HG03103 (cell line): ENCODE results near the gene RFPL1.
"Not testable (repeated sequence)": the region's sequence is repeated elsewhere in the genome, so short reads cannot be mapped to it uniquely, and the experiment has no call there.

Source experiments
- ATAC-seq: cut with Tn5 transposase; IDR thresholded peaks from one replicate; pipeline ENCODE4 v1.9.1; 2021; ENCODE audit warnings: low read depth; ENCODE audit not compliant: unreplicated experiment

Gene RFPL1

GRCh38 chr22:29475550-29475949 lies 37.2 kb downstream of the RFPL1 start:
- ATAC-seq = no peak

DNA sequence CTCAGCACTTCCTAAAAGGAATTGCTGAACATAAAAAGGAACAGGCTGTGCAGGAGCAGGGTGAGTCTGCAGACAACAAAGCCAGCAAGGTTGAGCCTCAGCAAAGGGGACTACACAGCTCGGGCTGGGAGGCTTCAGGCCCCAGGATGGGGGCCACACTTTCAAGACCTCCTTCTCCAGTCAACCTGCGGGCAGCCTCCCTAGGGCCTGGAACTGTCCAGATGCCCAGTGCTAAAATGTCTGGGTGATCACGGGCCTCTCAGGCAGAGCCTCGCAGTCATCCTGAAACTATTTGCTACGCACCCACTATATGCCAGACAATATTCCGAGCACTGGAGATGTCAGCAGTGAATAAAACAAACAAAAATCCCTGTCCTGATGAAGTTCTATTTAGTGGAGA lies 37.7 kb downstream of the RFPL1 start:
- no peak for ATAC-seq

DNA sequence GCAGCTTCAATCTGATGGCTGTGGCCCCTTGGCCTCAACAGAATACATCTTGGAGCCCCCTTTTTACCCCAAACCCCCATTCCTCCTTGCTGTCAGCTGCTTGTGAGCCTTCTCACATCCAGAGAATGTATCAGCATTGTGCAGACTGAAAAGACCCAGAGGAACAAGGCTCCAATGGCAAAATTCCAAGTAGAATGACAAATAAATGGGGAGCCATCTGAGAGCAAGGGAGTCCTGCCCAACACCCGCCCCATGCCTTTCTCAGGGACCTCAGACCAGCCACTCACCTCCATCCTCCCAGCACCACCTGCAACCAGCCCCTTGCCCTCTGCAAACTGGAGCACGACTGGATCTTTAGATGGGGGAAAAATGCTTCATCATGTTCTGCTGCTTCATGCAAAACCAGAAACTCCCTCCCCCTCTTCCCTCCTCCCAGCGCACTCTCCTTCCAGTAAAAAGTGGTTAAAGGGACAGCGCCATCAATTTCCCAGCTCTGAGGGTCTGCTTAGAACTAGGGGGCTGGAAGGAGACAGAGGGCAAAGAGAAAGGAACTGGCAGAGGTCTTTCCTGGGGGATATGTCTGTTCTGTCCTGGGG lies 39.4 kb downstream of the RFPL1 start:
- ATAC-seq = no peak

DNA sequence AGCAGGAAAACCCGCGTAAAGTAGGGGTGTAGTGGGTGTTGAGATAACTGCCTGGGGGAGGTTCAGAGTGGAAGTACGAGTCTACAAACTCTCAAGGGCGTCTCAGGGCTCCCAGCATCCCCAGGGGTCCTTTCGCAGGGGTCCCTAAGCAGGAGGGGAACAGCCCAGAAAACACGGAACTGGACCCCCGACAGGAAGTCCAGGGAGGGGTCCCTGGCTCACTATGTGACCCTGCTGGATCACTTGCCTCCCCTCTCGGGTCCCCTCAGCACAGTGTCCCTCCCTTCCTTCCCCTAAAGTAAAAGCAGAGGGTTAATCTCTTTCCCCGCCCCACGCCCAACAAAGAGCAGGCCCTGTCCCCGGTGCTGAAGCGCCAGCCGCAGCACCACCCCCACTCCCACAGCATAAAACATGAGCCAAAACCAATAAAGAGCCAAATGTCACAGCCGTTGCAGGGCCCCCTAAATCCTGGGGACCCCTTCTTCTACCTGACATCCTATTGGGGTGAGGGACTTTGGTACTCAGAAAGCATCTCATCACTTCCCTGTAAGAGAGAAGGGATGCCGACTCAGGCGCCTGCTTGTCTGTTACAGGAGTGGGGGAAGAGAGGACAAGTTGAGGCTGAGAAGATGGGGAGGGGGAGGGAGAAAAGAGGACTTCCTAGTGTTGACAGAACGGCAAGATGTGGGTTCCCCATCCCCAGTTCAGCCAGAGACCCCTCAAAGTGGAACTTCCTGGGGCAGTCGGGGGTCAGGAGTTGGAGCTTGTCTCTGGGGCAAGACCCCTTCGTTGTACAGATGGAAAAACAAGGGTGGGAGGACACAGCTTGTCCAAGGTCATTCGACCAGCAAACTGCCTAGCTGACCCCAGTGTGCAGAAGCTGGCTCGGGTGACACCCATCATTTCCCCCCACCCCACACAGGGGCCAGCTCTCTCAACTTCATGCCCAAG lies 40.2 kb downstream of the RFPL1 start:
- no peak for ATAC-seq

- no peak for ATAC-seq
Measured at GRCh38 chr22:29479417-29480261, 41.3 kb downstream of the RFPL1 start, which contains the start of gene NEFH. Gene NEFH, plus strand, starts transcription at chr22:29480218. Its CDS starts 45 bp downstream, at chr22:29480263.

DNA sequence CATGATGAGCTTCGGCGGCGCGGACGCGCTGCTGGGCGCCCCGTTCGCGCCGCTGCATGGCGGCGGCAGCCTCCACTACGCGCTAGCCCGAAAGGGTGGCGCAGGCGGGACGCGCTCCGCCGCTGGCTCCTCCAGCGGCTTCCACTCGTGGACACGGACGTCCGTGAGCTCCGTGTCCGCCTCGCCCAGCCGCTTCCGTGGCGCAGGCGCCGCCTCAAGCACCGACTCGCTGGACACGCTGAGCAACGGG lies 41.8 kb downstream of the RFPL1 start:
- no peak for ATAC-seq

DNA sequence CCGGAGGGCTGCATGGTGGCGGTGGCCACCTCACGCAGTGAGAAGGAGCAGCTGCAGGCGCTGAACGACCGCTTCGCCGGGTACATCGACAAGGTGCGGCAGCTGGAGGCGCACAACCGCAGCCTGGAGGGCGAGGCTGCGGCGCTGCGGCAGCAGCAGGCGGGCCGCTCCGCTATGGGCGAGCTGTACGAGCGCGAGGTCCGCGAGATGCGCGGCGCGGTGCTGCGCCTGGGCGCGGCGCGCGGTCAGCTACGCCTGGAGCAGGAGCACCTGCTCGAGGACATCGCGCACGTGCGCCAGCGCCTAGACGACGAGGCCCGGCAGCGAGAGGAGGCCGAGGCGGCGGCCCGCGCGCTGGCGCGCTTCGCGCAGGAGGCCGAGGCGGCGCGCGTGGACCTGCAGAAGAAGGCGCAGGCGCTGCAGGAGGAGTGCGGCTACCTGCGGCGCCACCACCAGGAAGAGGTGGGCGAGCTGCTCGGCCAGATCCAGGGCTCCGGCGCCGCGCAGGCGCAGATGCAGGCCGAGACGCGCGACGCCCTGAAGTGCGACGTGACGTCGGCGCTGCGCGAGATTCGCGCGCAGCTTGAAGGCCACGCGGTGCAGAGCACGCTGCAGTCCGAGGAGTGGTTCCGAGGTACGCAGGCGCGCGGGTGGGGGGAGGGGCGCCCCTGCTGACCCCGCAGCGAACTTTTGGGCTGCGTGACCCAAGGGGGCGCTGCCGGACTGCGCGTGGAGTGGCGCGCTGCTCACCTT lies 42.3 kb downstream of the RFPL1 start:
- no peak for ATAC-seq

DNA sequence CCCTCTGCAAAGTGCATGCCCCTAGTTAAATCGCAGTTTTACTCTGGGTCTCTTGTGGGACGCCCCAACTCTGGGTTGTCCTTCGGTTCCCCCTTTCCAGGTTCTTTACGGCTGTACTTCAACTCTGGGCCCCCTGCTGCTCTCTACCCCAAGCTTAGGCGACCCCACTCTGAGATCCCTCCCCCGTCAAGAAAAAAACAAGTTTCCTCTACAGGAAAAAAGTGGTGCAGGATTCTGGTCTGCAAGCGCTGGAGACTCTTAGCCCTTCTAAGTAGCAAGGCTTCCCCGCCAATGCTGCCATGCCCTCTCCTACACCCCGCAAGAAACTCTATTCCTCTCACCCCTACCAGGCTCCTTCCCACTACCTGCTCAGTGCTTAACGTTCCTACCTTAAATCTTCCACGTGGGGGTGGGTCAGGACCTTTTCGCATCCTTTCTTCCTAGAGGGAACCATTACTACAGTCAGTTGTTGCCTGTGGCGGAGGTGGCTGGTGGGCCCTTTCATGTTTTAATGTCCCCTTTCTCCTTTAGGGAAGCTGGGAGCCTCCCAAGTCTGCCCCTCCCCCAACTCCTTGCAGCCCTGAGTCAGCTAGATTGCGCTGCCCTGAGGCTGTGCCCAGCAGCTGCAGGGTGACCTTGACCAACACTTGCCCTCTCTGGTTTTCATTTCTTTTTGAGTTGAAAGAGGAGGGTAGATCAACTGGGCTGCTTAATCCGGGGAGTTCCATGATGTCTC lies 43.0 kb downstream of the RFPL1 start:
- no peak for ATAC-seq

DNA sequence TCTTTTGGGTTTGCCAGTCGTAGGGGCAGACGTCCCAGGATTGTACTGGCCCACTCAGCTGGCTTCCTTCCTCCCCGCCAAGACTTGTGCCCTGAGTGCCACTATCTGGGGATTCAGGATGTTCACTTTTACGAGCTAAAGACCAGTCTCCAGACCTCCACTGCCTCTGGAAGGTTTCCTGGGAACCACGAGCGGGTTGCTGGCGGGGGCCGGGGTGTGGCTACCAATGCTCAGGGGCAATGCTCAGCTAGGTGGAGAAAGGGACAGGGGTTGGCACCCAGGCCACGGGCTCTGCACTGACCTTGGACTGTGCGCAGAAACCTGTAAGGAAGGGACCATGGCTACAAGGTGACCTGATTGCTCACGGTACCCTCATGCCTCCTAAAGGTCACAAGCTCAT lies 43.9 kb downstream of the RFPL1 start:
- ATAC-seq = no peak

GRCh38 chr22:29482726-29483125 lies 44.3 kb downstream of the RFPL1 start:
- no peak for ATAC-seq

DNA sequence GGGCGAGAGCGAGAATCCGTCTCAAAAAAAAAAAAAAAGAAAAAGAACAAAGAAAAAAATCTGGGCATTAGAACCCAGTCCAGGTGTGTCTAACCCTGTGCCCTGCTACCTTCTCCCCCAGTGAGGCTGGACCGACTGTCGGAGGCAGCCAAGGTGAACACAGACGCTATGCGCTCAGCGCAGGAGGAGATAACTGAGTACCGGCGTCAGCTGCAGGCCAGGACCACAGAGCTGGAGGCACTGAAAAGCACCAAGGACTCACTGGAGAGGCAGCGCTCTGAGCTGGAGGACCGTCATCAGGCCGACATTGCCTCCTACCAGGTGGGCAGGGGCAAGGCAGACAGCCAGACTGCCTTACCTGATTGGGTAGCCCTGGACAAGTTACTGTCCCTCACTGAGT lies 44.9 kb downstream of the RFPL1 start:
- no peak for ATAC-seq

DNA sequence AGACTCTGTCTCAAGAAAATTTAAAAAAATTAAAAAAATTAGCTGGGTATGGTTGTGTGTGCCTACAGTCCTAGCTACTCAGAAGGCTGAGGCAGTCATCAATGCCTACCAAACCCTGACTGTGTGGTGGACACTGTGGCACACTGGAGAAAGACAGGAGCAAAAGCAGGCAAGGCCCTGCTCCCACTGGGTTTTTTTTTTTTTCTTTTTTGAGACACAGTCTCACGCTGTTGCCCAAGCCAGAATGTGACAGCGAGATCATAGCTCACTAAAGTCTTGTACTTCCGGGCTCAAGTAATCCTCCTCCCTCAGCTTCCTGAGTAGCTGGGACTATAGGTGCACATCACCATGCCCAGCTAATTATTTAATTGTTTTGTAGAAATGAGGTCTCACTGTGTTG lies 46.3 kb downstream of the RFPL1 start:
- no peak for ATAC-seq

- no peak for ATAC-seq
Measured at GRCh38 chr22:29485448-29485847, 47.1 kb downstream of the RFPL1 start.

DNA sequence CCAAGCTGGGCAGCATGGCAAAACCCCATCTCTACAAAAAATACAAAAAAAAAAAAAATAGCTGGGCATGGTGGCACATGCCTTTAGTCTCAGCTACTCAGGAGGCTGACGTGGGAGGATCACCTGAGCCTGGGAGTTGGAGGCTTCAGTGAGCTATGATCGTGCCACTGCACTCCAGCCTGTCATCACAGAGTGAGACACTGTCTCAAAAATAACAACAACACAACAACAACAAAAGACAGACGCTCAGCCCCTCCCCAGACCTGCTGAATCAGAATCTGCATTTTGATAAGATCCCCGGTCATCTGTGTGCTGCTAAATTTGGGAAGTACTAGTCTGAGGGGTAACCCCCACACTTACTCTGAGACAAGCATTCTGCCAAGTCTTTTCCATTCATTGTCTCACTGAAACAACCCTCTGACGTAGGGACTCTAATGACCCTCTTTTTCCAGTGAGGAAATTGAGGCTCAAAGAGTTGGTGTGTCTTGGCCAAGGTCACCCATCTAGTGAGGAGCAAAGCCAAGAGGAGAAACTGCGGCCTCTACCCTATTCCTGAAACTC lies 49.1 kb downstream of the RFPL1 start:
- no peak for ATAC-seq

DNA sequence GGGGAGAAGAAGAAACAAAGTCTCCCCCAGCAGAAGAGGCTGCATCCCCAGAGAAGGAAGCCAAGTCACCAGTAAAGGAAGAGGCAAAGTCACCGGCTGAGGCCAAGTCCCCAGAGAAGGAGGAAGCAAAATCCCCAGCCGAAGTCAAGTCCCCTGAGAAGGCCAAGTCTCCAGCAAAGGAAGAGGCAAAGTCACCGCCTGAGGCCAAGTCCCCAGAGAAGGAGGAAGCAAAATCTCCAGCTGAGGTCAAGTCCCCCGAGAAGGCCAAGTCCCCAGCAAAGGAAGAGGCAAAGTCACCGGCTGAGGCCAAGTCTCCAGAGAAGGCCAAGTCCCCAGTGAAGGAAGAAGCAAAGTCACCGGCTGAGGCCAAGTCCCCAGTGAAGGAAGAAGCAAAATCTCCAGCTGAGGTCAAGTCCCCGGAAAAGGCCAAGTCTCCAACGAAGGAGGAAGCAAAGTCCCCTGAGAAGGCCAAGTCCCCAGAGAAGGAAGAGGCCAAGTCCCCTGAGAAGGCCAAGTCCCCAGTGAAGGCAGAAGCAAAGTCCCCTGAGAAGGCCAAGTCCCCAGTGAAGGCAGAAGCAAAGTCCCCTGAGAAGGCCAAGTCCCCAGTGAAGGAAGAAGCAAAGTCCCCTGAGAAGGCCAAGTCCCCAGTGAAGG lies 50.9 kb downstream of the RFPL1 start:
- not testable (repeated sequence) for ATAC-seq

- ATAC-seq = no peak
Measured at GRCh38 chr22:29491012-29491411, 52.6 kb downstream of the RFPL1 start.
